OCI-LY7 (cell line): ENCODE results near the gene STEEP1.

ENCODE experiments used
- EZH2phosphoT487 ChIP-seq: fragments of 200-600 bp; sonication (generic); IDR thresholded peaks from 2 replicates; pipeline ENCODE4 v1.6.1; 2018; ENCODE audit warnings: low read depth, borderline replicate concordance, mild to moderate bottlenecking, mixed run types, antibody characterized with exemption, low read length, moderate library complexity, mixed read lengths
- TF ChIP-seq, protein P1 (sequence below): fragments of 200-600 bp; sonication (generic); conservative IDR thresholded peaks from 2 replicates; pipeline ENCODE4 v1.5.1; 2014; ENCODE audit warnings: mild to moderate bottlenecking, antibody characterized with exemption, low read length, moderate library complexity, mixed read lengths

DNA sequence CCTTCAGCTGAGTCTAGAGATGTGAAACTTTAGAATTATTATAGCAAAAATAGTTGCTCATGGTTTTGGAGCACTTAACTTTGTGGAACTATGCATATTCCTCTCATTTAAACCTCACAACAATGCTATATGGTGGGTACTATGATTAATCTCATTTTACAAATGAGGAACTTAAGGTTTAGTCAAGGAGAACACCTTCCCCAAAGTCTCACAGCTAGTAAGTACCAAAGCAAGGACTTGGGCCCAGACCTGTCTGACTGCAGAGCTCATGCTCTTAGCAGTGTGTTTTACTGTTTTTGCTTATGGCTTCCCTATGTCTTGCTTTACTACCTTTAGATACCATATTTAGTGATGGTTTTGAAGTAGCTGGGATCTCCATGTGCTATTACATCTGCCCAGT, 14.2 kb upstream of the STEEP1 start:
- TF ChIP-seq, protein P1, sequence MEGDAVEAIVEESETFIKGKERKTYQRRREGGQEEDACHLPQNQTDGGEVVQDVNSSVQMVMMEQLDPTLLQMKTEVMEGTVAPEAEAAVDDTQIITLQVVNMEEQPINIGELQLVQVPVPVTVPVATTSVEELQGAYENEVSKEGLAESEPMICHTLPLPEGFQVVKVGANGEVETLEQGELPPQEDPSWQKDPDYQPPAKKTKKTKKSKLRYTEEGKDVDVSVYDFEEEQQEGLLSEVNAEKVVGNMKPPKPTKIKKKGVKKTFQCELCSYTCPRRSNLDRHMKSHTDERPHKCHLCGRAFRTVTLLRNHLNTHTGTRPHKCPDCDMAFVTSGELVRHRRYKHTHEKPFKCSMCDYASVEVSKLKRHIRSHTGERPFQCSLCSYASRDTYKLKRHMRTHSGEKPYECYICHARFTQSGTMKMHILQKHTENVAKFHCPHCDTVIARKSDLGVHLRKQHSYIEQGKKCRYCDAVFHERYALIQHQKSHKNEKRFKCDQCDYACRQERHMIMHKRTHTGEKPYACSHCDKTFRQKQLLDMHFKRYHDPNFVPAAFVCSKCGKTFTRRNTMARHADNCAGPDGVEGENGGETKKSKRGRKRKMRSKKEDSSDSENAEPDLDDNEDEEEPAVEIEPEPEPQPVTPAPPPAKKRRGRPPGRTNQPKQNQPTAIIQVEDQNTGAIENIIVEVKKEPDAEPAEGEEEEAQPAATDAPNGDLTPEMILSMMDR: no peak
- TF ChIP-seq EZH2phosphoT487: no peak
